H9 (cell line): Measurements from ENCODE around the gene SPECC1. TPM values are rescaled to one million over a fixed set of nuclear protein-coding genes. Genes with fewer than 3 reads are reported as not detected.

Source experiments
- DNase-seq: peaks from one replicate; pipeline ENCODE4 v3.0.0-alpha.2; 2017
- H2AFZ ChIP-seq: one replicate; pipeline ENCODE4 v1.6.1; 2013; ENCODE audit warnings: mild to moderate bottlenecking, low read length, control low read depth, moderate library complexity
- H2AK5ac ChIP-seq: 2 replicates; pipeline ENCODE4 v1.6.1; 2013; ENCODE audit warnings: low read length, control low read depth, mixed read lengths; ENCODE audit not compliant: insufficient read length
- H2BK120ac ChIP-seq: one replicate; pipeline ENCODE4 v1.6.1; 2013; ENCODE audit warnings: low read depth, mild to moderate bottlenecking, low read length, control low read depth, inconsistent platforms; ENCODE audit not compliant: poor library complexity, severe bottlenecking
- H2BK12ac ChIP-seq: 2 replicates; pipeline ENCODE4 v1.6.1; 2013; ENCODE audit warnings: low read length, control low read depth, mixed read lengths, low read depth; ENCODE audit not compliant: insufficient read length
- H2BK15ac ChIP-seq: 2 replicates; pipeline ENCODE4 v1.6.1; 2013; ENCODE audit warnings: low read depth, low read length, control low read depth
- H2BK20ac ChIP-seq: one replicate; pipeline ENCODE4 v1.6.1; 2013; ENCODE audit warnings: low read depth, mild to moderate bottlenecking, low read length, control low read depth, inconsistent platforms; ENCODE audit not compliant: poor library complexity, severe bottlenecking
- H2BK5ac ChIP-seq: 2 replicates; pipeline ENCODE4 v1.6.1; 2013; ENCODE audit warnings: low read length, control low read depth, mixed read lengths; ENCODE audit not compliant: insufficient read length
- H3K14ac ChIP-seq: 2 replicates; pipeline ENCODE4 v1.6.1; 2013; ENCODE audit warnings: low read length, control low read depth; ENCODE audit not compliant: insufficient read depth
- H3K18ac ChIP-seq: 2 replicates; pipeline ENCODE4 v1.6.1; 2013; ENCODE audit warnings: low read depth, mild to moderate bottlenecking, mixed read lengths, low read length, control low read depth; ENCODE audit not compliant: insufficient read length
- H3K23ac ChIP-seq: 2 replicates; pipeline ENCODE4 v1.6.1; 2013; ENCODE audit warnings: low read length, control low read depth, mixed read lengths, low read depth; ENCODE audit not compliant: insufficient read length
- H3K23me2 ChIP-seq: 2 replicates; pipeline ENCODE4 v1.6.1; 2013; ENCODE audit warnings: low read depth, mild to moderate bottlenecking, mixed read lengths, low read length, control low read depth; ENCODE audit not compliant: insufficient read length, poor library complexity, severe bottlenecking
- H3K27ac ChIP-seq: 2 replicates; pipeline ENCODE4 v1.5.1; 2013; ENCODE audit warnings: low read length, control low read depth, mixed read lengths, low read depth; ENCODE audit not compliant: insufficient read length
- H3K27me3 ChIP-seq: 2 replicates; pipeline ENCODE4 v1.6.1; 2013; ENCODE audit warnings: low read length, control low read depth, inconsistent platforms; ENCODE audit not compliant: insufficient read depth
- H3K4ac ChIP-seq: 2 replicates; pipeline ENCODE4 v1.6.1; 2013; ENCODE audit warnings: low read depth, mild to moderate bottlenecking, control low read depth, inconsistent platforms, low read length, moderate library complexity
- H3K4me1 ChIP-seq: 2 replicates; pipeline ENCODE4 v1.6.1; 2013; ENCODE audit warnings: low read length, control low read depth, inconsistent platforms; ENCODE audit not compliant: insufficient read depth
- H3K4me2 ChIP-seq: 2 replicates; pipeline ENCODE4 v1.6.1; 2013; ENCODE audit warnings: low read length, control low read depth, mixed read lengths; ENCODE audit not compliant: insufficient read length, insufficient read depth
- H3K56ac ChIP-seq: 2 replicates; pipeline ENCODE4 v1.6.1; 2013; ENCODE audit warnings: low read depth, mild to moderate bottlenecking, mixed read lengths, low read length, control low read depth; ENCODE audit not compliant: insufficient read length
- H3K79me1 ChIP-seq: 2 replicates; pipeline ENCODE4 v1.6.1; 2013; ENCODE audit warnings: low read depth, mild to moderate bottlenecking, moderate library complexity, low read length, control low read depth, inconsistent platforms; ENCODE audit not compliant: insufficient read depth, poor library complexity, severe bottlenecking
- H3K79me2 ChIP-seq: 2 replicates; pipeline ENCODE4 v1.6.1; 2013; ENCODE audit warnings: low read length, control low read depth, inconsistent platforms; ENCODE audit not compliant: insufficient read depth
- H3K9ac ChIP-seq: 2 replicates; pipeline ENCODE4 v1.6.1; 2013; ENCODE audit warnings: low read length, control low read depth, mixed read lengths; ENCODE audit not compliant: insufficient read length; ENCODE audit errors: extremely low read depth
- H3K9me3 ChIP-seq: one replicate; pipeline ENCODE4 v1.6.1; 2013; ENCODE audit warnings: low read depth, low read length, inconsistent platforms; ENCODE audit not compliant: control insufficient read depth
- H3T11ph ChIP-seq: one replicate; pipeline ENCODE4 v1.6.1; 2013; ENCODE audit warnings: mild to moderate bottlenecking, low read length, control low read depth, inconsistent platforms
- H4K20me1 ChIP-seq: one replicate; pipeline ENCODE4 v1.6.1; 2013; ENCODE audit not compliant: control insufficient read depth, insufficient read length, insufficient read depth
- H4K5ac ChIP-seq: 2 replicates; pipeline ENCODE4 v1.6.1; 2013; ENCODE audit warnings: low read depth, mild to moderate bottlenecking, mixed read lengths, low read length, control low read depth; ENCODE audit not compliant: insufficient read length
- H4K8ac ChIP-seq: replicated peaks from 2 replicates; pipeline ENCODE4 v1.6.1; 2013; ENCODE audit warnings: low read length, control low read depth, mixed read lengths, low read depth; ENCODE audit not compliant: insufficient read length
- H4K91ac ChIP-seq: 2 replicates; pipeline ENCODE4 v1.6.1; 2013; ENCODE audit warnings: low read depth, mild to moderate bottlenecking, moderate library complexity, mixed read lengths, low read length, control low read depth; ENCODE audit not compliant: insufficient read length
- H3K27ac Mint-ChIP-seq, 3 experiments: 2 replicates in 2 of 3; 3 replicates in 1 of 3; pipeline ENCODE4 v1.8.0; 2020 to 2021; ENCODE audit warnings: mixed read lengths in 3 of 3, mild to moderate bottlenecking in 1 of 3, moderate library complexity in 1 of 3
- H3K27me3 Mint-ChIP-seq: 2 replicates; pipeline ENCODE4 v1.8.0; 2021; ENCODE audit warnings: low read depth, mild to moderate bottlenecking, moderate library complexity, mixed read lengths
- H3K36me3 Mint-ChIP-seq, 3 experiments: 2 replicates in 2 of 3; 3 replicates in 1 of 3; pipeline ENCODE4 v1.8.0; 2020 to 2021; ENCODE audit warnings: low read depth in 3 of 3, mixed read lengths in 3 of 3; ENCODE audit not compliant: insufficient read depth in 1 of 3
- H3K4me1 Mint-ChIP-seq, 2 experiments: 2 replicates each; pipeline ENCODE4 v1.8.0; 2020; ENCODE audit warnings: mixed read lengths in 2 of 2
- H3K4me3 Mint-ChIP-seq, 2 experiments: 2 replicates in 1 of 2; 3 replicates in 1 of 2; pipeline ENCODE4 v1.8.0; 2020 to 2021; ENCODE audit warnings: mild to moderate bottlenecking in 2 of 2, mixed read lengths in 2 of 2, moderate library complexity in 1 of 2
- H3K9me3 Mint-ChIP-seq, 2 experiments: 2 replicates in 1 of 2; 3 replicates in 1 of 2; pipeline ENCODE4 v1.8.0; 2020; ENCODE audit warnings: mild to moderate bottlenecking in 2 of 2, mixed read lengths in 2 of 2, moderate library complexity in 1 of 2
- CTCF ChIP-seq: fragments of 200-600 bp; sonication (generic); conservative IDR thresholded peaks from 3 replicates; pipeline ENCODE4 v1.8.0; 2021; ENCODE audit warnings: antibody characterized with exemption, mild to moderate bottlenecking
- WGBS: extraction: QIAGEN DNeasy Blood & Tissue Kit; methylation state at CpG from one replicate; pipeline ENCODE4 v1.1.7; 2013; ENCODE audit warnings: missing lambda C conversion rate, low lambda C conversion rate, mixed read lengths; ENCODE audit not compliant: insufficient read length; ENCODE audit errors: extremely low coverage; 5-methylcytosine and 5-hydroxymethylcytosine counted together
- total RNA-seq: library from RNA; stranded (reverse); gene quantifications from 2 replicates; pipeline ENCODE4 v1.2.1, GENCODE V29; 2021

Gene SPECC1
- total RNA-seq, 1 experiment from 2014 or later, result 65.7 TPM

GRCh38 chr17:20190605-20191004 lies 181.4 kb downstream of the SPECC1 start:
- Histone ChIP-seq H4K8ac (no peak overlapping the region), H3K27me3 (no peaks in the 10 kb centered on the region), H3K23me2 (no peaks in the 10 kb centered on the region), H3K79me1 (peaks cover 5% of the 10 kb centered on the region), H3K4ac (no peak overlapping the region), H2BK5ac (no peak overlapping the region), H3K9ac (no peak overlapping the region), H2BK12ac (no peak overlapping the region), H3K9me3 (no peaks in the 10 kb centered on the region), H2BK20ac (no peak overlapping the region), H2AFZ (no peak overlapping the region), H3K4me2 (peak overlapping the region; percentile 63), H2BK120ac (no peak overlapping the region), H3K23ac (no peak overlapping the region), H4K91ac (no peak overlapping the region), H3K56ac (no peak overlapping the region), H3K4me1 (peaks cover 21% of the 10 kb centered on the region), H4K5ac (no peak overlapping the region), H3K27ac (no peak overlapping the region), H2BK15ac (no peak overlapping the region), H3K79me2 (peaks cover 16% of the 10 kb centered on the region; the same call in 1 of the 2 replicates), H3K14ac (no peak overlapping the region), H3K18ac (no peak overlapping the region), H3T11ph (no peak overlapping the region), H4K20me1 (no peaks in the 10 kb centered on the region), H2AK5ac (no peak overlapping the region)
- H3K27me3 Mint-ChIP-seq, result no peaks in the 10 kb centered on the region
- peak overlapping the region; percentile 60 to 98 (median 75); a peak in 5 of 7 replicates for H3K27ac Mint-ChIP-seq
- H3K36me3 Mint-ChIP-seq, result peaks cover 20 to 28% (median 24%) of the 10 kb centered on the region in 3 experiments
- DNase-seq, result no peak
- H3K9me3 Mint-ChIP-seq, result peaks cover 14 to 25% of the 10 kb centered on the region in 2 experiments
- TF ChIP-seq CTCF, result no peak
- peaks cover 47 to 51% of the 10 kb centered on the region in 2 experiments for H3K4me1 Mint-ChIP-seq
- peak overlapping the region in 1 of 2 experiments; percentile 40; a peak in 2 of 5 replicates for H3K4me3 Mint-ChIP-seq
- no CpG with 5 or more reads among the region's 3 CpGs for WGBS
